ENCODE measurements around the gene RAMACL.
A peak's percentile ranks its signal among the peaks of the same experiment; 100 is the strongest.
"Not testable (repeated sequence)": the region's sequence is repeated elsewhere in the genome, so short reads cannot be mapped to it uniquely, and the experiment has no call there.

Gene RAMACL

GRCh38 chr6:166581801-166582200 is 4.7 kb downstream of the RAMACL start:
- peaks cover 8 to 17% of the 10 kb centered on the region in 2 donors for H3K36me3 Mint-ChIP-seq
- ATAC-seq (replicated peaks); DNase-seq; H3K27ac Mint-ChIP-seq; H3K4me3 Mint-ChIP-seq; H3K9me3 Mint-ChIP-seq; H3K27me3 Mint-ChIP-seq: not testable (repeated sequence)
- H3K4me1 Mint-ChIP-seq: peaks cover 4 to 14% of the 10 kb centered on the region in 2 donors

- Mint-ChIP-seq H3K36me3 (peaks cover 15 to 24% of the 10 kb centered on the region in 2 donors), H3K9me3 (peaks cover 6 to 7% of the 10 kb centered on the region in 2 donors), H3K27ac (no peak overlapping the region), H3K4me3 (no peak overlapping the region), H3K27me3 (no peaks in the 10 kb centered on the region), H3K4me1 (peaks cover 3 to 7% of the 10 kb centered on the region in 2 donors)
- ATAC-seq (replicated peaks): no peak
- no peak for DNase-seq
Measured at GRCh38 chr6:166581091-166581511, 5.4 kb downstream of the RAMACL start.

- ATAC-seq (replicated peaks): no peak
- no peak overlapping the region for H3K27ac Mint-ChIP-seq
Measured at GRCh38 chr6:166580076-166581050, 6.1 kb downstream of the RAMACL start.

GRCh38 chr6:166579237-166579850 is 7.1 kb downstream of the RAMACL start:
- Mint-ChIP-seq H3K9me3 (peaks cover 8 to 10% of the 10 kb centered on the region in 2 donors), H3K4me3 (no peak overlapping the region), H3K4me1 (peaks cover 3 to 6% of the 10 kb centered on the region in 2 donors), H3K27me3 (no peaks in the 10 kb centered on the region), H3K36me3 (peaks cover 20 to 31% of the 10 kb centered on the region in 2 donors), H3K27ac (no peak overlapping the region)
- no peak for DNase-seq
- no peak for ATAC-seq (replicated peaks)

More at GRCh38 chr6:166580076-166581050, 6.1 kb downstream of the RAMACL start:
- DNase-seq: no peak
- no peak overlapping the region for H3K4me3 Mint-ChIP-seq
- H3K27me3 Mint-ChIP-seq: no peaks in the 10 kb centered on the region
- H3K36me3 Mint-ChIP-seq: peaks cover 17 to 26% of the 10 kb centered on the region in 2 donors
- H3K9me3 Mint-ChIP-seq: peaks cover 8 to 10% of the 10 kb centered on the region in 2 donors
- H3K4me1 Mint-ChIP-seq: peaks cover 3 to 7% of the 10 kb centered on the region in 2 donors

DNA sequence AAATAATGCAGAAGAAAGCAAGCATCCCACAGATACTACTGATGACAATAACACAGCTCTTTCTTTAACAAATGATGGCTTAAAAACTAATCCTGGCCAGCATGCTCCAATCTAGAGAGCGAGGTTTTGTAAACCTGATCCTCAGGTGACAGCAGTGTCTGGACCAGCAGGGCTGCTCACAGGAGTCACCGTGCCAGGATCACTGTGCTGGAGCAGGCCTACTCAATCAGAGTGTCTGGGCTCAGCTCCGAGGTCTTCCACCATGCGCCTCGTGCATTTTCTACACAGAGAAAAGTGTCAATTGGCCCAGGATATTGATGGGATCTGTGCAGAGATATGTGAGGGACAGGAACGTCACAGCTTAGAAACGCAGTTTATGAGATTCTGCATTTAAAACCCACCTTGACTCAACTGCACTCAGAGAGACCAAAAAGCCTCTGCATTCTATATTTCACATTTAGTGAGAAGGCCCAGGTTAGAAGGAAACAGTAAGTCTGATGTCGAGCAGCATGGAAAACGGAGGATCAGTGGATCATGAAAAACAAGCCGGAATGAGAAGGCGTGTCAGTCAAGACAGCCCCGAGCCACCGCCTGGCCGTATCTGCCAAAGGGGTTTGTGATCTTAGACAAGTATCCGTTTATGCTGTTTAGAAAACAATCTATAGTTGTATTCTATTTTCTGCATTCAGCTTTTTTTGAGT is 7.8 kb downstream of the RAMACL start:
- H3K9me3 Mint-ChIP-seq: peaks cover 8 to 10% of the 10 kb centered on the region in 2 donors
- peaks cover 20 to 31% of the 10 kb centered on the region in 2 donors for H3K36me3 Mint-ChIP-seq
- H3K4me3 Mint-ChIP-seq: no peak overlapping the region
- H3K4me1 Mint-ChIP-seq: no peaks in the 10 kb centered on the region
- H3K27ac Mint-ChIP-seq: no peak overlapping the region
- DNase-seq (no peak), ATAC-seq (replicated peaks) (no peak)
- H3K27me3 Mint-ChIP-seq: no peaks in the 10 kb centered on the region

- Mint-ChIP-seq H3K4me3 (no peak overlapping the region), H3K27ac (no peak overlapping the region), H3K9me3 (peaks cover 8 to 10% of the 10 kb centered on the region in 2 donors), H3K36me3 (peaks cover 20 to 34% of the 10 kb centered on the region in 2 donors), H3K4me1 (peaks cover 0 to 8% of the 10 kb centered on the region in 2 donors), H3K27me3 (peaks cover 0 to 7% of the 10 kb centered on the region in 2 donors)
- no peak for DNase-seq
- no peak for ATAC-seq (replicated peaks)
Measured at GRCh38 chr6:166575205-166575604, 11.3 kb downstream of the RAMACL start.

DNA sequence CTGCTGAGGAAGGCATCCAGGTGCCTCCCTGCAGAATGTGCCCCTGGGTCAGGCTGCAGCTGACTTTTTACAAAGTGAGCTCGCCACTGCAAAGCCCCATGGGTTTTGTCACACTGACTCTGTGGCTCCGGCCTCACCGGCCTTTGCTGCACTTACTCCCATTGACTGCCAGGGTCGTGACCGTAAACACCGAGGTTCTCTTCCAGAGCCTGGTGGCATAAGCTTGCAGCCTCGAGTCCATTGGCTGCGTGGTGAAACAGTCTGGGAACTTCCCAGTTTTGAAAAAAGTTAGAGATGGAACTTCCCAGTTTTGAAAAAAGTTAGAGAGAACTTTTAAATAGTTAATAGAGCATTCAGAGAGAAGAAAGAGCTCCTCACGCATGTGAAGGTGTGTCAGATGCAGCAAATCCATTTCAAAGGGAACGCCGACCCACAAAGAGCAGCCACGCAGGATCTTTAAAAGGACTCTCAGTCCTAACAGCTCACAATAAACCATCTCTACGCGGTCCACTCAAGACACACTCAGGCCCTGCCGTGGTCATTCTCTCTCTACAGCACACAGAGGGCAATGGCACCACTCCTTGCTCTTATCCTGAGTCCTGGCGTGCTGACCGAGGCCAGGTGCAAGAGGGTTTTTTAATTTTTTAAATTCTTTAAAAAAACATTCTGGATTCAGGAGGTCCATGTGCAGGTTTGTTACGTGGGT is 12.8 kb downstream of the RAMACL start:
- Mint-ChIP-seq H3K27me3 (peaks cover 0 to 7% of the 10 kb centered on the region in 2 donors), H3K36me3 (peaks cover 20 to 34% of the 10 kb centered on the region in 2 donors), H3K4me3 (no peak overlapping the region), H3K4me1 (peaks cover 0 to 8% of the 10 kb centered on the region in 2 donors), H3K27ac (no peak overlapping the region), H3K9me3 (peaks cover 8 to 10% of the 10 kb centered on the region in 2 donors)
- DNase-seq (no peak), ATAC-seq (replicated peaks) (no peak)

DNA sequence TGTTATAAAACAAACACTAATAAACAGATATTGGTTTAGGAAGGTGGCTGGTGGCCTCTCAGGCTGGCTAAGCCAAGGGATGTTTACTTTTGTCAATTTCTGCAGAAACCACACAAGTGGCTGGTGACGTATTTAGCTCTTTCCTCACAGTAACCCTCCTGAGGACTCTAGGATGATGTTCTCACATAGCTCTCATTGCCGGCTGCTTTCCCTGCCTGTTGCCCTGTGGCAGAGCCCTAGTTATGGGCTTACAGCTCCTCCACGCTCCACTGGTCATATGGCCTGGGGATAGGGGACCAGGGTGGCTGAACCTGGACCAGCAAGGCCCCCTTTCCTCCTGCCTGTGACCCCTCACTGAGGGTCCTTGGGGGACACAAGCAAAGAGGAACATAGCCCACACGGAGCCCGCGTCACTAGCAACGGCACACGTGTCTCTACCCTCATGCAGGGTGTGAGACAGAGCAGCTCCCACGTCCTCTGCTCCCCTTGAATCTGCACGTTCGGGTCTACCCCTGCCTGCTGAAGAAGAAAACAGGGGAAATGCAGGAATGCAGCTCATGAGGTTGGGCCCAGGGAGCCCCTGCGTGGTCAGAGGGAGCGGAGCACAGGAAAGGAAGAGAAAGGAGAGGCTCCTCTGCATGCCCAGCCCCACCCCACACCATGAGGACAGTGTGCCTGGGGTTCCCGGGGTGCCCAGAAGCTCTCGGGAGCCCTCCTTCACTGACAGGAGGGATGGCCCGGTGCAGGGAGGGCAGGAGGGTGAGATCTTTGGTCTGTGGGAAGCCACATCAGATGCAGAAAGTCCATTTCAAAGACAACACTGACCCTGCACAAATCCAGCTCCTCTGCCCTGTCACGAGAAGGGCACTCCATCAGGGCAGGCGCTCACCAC is 13.9 kb downstream of the RAMACL start:
- Mint-ChIP-seq H3K4me3 (peak overlapping the region in 1 of 2 donors; percentile 54), H3K36me3 (peaks cover 17 to 26% of the 10 kb centered on the region in 2 donors), H3K4me1 (peaks cover 0 to 8% of the 10 kb centered on the region in 2 donors), H3K9me3 (peaks cover 8 to 10% of the 10 kb centered on the region in 2 donors), H3K27ac (no peak overlapping the region), H3K27me3 (peaks cover 0 to 7% of the 10 kb centered on the region in 2 donors)
- DNase-seq (no peak), ATAC-seq (replicated peaks) (peak; percentile 48 to 52)

- ATAC-seq (replicated peaks) (no peak), DNase-seq (no peak)
- peaks cover 0 to 7% of the 10 kb centered on the region in 2 donors for H3K27me3 Mint-ChIP-seq
- peaks cover 6 to 11% of the 10 kb centered on the region in 2 donors for H3K36me3 Mint-ChIP-seq
- H3K27ac Mint-ChIP-seq: no peak overlapping the region
- peaks cover 2 to 3% of the 10 kb centered on the region in 2 donors for H3K9me3 Mint-ChIP-seq
- H3K4me1 Mint-ChIP-seq: peaks cover 0 to 8% of the 10 kb centered on the region in 2 donors
- H3K4me3 Mint-ChIP-seq: no peak overlapping the region
Measured at GRCh38 chr6:166570929-166571713, 15.4 kb downstream of the RAMACL start.

- H3K27ac Mint-ChIP-seq: no peak overlapping the region
- H3K4me1 Mint-ChIP-seq: peaks cover 0 to 8% of the 10 kb centered on the region in 2 donors
- H3K9me3 Mint-ChIP-seq: no peaks in the 10 kb centered on the region
- ATAC-seq (replicated peaks) (no peak), DNase-seq (no peak)
- H3K36me3 Mint-ChIP-seq: peaks cover 5 to 12% of the 10 kb centered on the region in 2 donors
- no peak overlapping the region for H3K4me3 Mint-ChIP-seq
- H3K27me3 Mint-ChIP-seq: peaks cover 0 to 14% of the 10 kb centered on the region in 2 donors
Measured at GRCh38 chr6:166569206-166569605, 17.3 kb downstream of the RAMACL start.

- Mint-ChIP-seq H3K36me3 (peaks cover 10 to 13% of the 10 kb centered on the region in 2 donors), H3K4me1 (peaks cover 0 to 6% of the 10 kb centered on the region in 2 donors), H3K9me3 (no peaks in the 10 kb centered on the region), H3K4me3 (no peak overlapping the region), H3K27me3 (peaks cover 4 to 11% of the 10 kb centered on the region in 2 donors), H3K27ac (no peak overlapping the region)
- ATAC-seq (replicated peaks) (no peak), DNase-seq (no peak)
Measured at GRCh38 chr6:166567813-166568212, 18.7 kb downstream of the RAMACL start.

DNA sequence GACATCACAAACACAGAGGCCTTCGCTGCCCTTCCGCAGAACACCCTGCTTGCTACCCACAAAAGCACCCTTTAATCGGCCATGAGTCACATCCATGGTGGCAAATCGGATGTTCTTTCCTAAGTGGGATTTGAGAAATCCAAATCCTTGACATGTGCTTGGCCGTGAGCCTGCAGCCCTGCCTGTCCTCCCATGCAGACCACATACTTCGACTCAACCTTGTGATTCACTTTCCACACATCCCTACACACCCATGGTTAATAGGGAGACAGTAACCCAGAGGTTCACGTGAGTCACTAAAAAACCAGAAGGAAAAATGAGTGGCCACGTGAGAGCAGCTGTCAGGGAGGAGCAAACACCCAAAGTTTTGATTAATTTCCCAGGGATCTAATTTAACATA is 19.4 kb downstream of the RAMACL start:
- peaks cover 5 to 8% of the 10 kb centered on the region in 2 donors for H3K27me3 Mint-ChIP-seq
- no peak overlapping the region for H3K4me3 Mint-ChIP-seq
- no peaks in the 10 kb centered on the region for H3K4me1 Mint-ChIP-seq
- H3K9me3 Mint-ChIP-seq: no peaks in the 10 kb centered on the region
- no peak overlapping the region for H3K27ac Mint-ChIP-seq
- peaks cover 10 to 11% of the 10 kb centered on the region in 2 donors for H3K36me3 Mint-ChIP-seq
- ATAC-seq (replicated peaks) (no peak), DNase-seq (no peak)
